CD14-positive monocyte (primary cell): ENCODE results near the gene MICB. TPM values are rescaled to one million over a fixed set of nuclear protein-coding genes. Genes with fewer than 3 reads are reported as not detected.

Experiments
- DNase-seq, 3 donors: peaks; one replicate each; pipeline ENCODE4 v3.0.0-alpha.2; 2011 to 2022
- H2AFZ ChIP-seq: 2 replicates; pipeline ENCODE4 v1.6.0; 2012; ENCODE audit warnings: mild to moderate bottlenecking, low read depth, low read length, inconsistent platforms; ENCODE audit not compliant: insufficient read depth, poor library complexity, severe bottlenecking
- H3K27ac ChIP-seq, 2 donors: 1 replicate in 1 of 2; 2 replicates in 1 of 2; pipeline ENCODE4 v1.5.1; 2012 to 2013; ENCODE audit warnings: low read length in 2 of 2, control low read depth in 1 of 2, inconsistent platforms in 1 of 2, low read depth in 1 of 2, mild to moderate bottlenecking in 1 of 2
- H3K27me3 ChIP-seq, 2 donors: one replicate each; pipeline versions ENCODE4 v1.6.0 to v1.6.1; 2011 to 2013; ENCODE audit warnings: low read length in 2 of 2; ENCODE audit not compliant: control insufficient read depth in 2 of 2, insufficient read depth in 2 of 2
- H3K36me3 ChIP-seq, 2 donors: replicated peaks in 1 of 2; 1 replicate in 1 of 2; 2 replicates in 1 of 2; pipeline versions ENCODE4 v1.5.1 to v1.6.1; 2012 to 2013; ENCODE audit warnings: low read length in 2 of 2, control low read depth in 1 of 2, inconsistent platforms in 1 of 2, mild to moderate bottlenecking in 1 of 2; ENCODE audit not compliant: insufficient read depth in 2 of 2, control insufficient read depth in 1 of 2
- H3K4me1 ChIP-seq, 2 donors: 1 replicate in 1 of 2; 2 replicates in 1 of 2; pipeline versions ENCODE4 v1.5.1 to v1.6.1; 2012 to 2013; ENCODE audit warnings: low read length in 2 of 2, control low read depth in 1 of 2, inconsistent platforms in 1 of 2, mild to moderate bottlenecking in 1 of 2, moderate library complexity in 1 of 2; ENCODE audit not compliant: insufficient read depth in 2 of 2, control insufficient read depth in 1 of 2
- H3K4me2 ChIP-seq: replicated peaks from 2 replicates; pipeline ENCODE3; 2012; ENCODE audit warnings: low read length, moderate library complexity, mild to moderate bottlenecking; ENCODE audit not compliant: poor library complexity, severe bottlenecking; ENCODE audit errors: extremely low read depth
- H3K4me3 ChIP-seq, 3 experiments: fragments of 200-600 bp in 1 of 3; sonication (generic) in 1 of 3; replicated peaks in 1 of 3; 1 replicate in 2 of 3; 2 replicates in 1 of 3; pipeline ENCODE4 v1.5.1; 2011 to 2013; ENCODE audit warnings: low read length in 3 of 3, mild to moderate bottlenecking in 3 of 3, control low read depth in 2 of 3, low read depth in 2 of 3, inconsistent platforms in 1 of 3, moderate library complexity in 1 of 3
- H3K79me2 ChIP-seq: 2 replicates; pipeline ENCODE4 v1.6.0; 2012; ENCODE audit warnings: mild to moderate bottlenecking, control low read depth, inconsistent platforms, low read length, moderate library complexity; ENCODE audit not compliant: insufficient read depth
- H3K9ac ChIP-seq: 2 replicates; pipeline ENCODE4 v1.6.0; 2017; ENCODE audit warnings: low read length, mild to moderate bottlenecking; ENCODE audit not compliant: insufficient read depth, poor library complexity, severe bottlenecking
- H3K9me3 ChIP-seq, 2 donors: replicated peaks in 1 of 2; 1 replicate in 1 of 2; 2 replicates in 1 of 2; pipeline versions ENCODE4 v1.5.1 to v1.6.1; 2012 to 2013; ENCODE audit warnings: low read length in 2 of 2, control low read depth in 1 of 2; ENCODE audit not compliant: control insufficient read depth in 1 of 2, insufficient read depth in 1 of 2
- H4K20me1 ChIP-seq: 2 replicates; pipeline ENCODE4 v1.6.0; 2012; ENCODE audit warnings: mild to moderate bottlenecking, low read length, control low read depth, moderate library complexity; ENCODE audit not compliant: insufficient read depth
- H3K27ac Mint-ChIP-seq, 7 donors: one replicate each; pipeline ENCODE4 v1.8.0; 2020; ENCODE audit warnings: mild to moderate bottlenecking in 7 of 7, mixed read lengths in 7 of 7, moderate library complexity in 6 of 7, inconsistent platforms in 2 of 7
- H3K27me3 Mint-ChIP-seq, 3 donors: one replicate each; pipeline ENCODE4 v1.8.0; 2021 to 2022; ENCODE audit warnings: low read depth in 3 of 3, mild to moderate bottlenecking in 3 of 3, mixed read lengths in 3 of 3, moderate library complexity in 3 of 3, inconsistent platforms in 1 of 3
- H3K36me3 Mint-ChIP-seq, 2 donors: one replicate each; pipeline ENCODE4 v1.8.0; 2020; ENCODE audit warnings: mixed read lengths in 2 of 2, inconsistent platforms in 1 of 2, mild to moderate bottlenecking in 1 of 2
- H3K4me1 Mint-ChIP-seq: one replicate; pipeline ENCODE4 v1.8.0; 2020; ENCODE audit warnings: mild to moderate bottlenecking, mixed read lengths
- H3K4me3 Mint-ChIP-seq, 2 donors: one replicate each; pipeline ENCODE4 v1.8.0; 2020; ENCODE audit warnings: mild to moderate bottlenecking in 2 of 2, mixed read lengths in 2 of 2, moderate library complexity in 1 of 2
- H3K9me3 Mint-ChIP-seq, 7 donors: one replicate each; pipeline ENCODE4 v1.8.0; 2020 to 2022; ENCODE audit warnings: mixed read lengths in 7 of 7, mild to moderate bottlenecking in 6 of 7, moderate library complexity in 6 of 7, inconsistent platforms in 2 of 7
- WGBS: methylation state at CpG from one replicate; pipeline ENCODE4 v1.1.5; 2013; ENCODE audit warnings: missing lambda C conversion rate; ENCODE audit not compliant: insufficient coverage; 5-methylcytosine and 5-hydroxymethylcytosine counted together
- intact Hi-C, 2 donors: fragments of 100-400 bp; cut with micrococcal nuclease; formaldehyde crosslinking; loops; one replicate each; pipeline versions ENCODE4 v1.15.0 to v1.15.1; 2023
- polyA plus RNA-seq, 3 donors: library from polyadenylated mRNA; depleted of rRNA in 1 of 3; unstranded in 2 of 3; stranded (reverse) in 1 of 3; fragments of 300-500 nt in 2 of 3; fragments of >200 nt in 1 of 3; fragmentation: Illumina TruSeq in 2 of 3; gene quantifications; 1 replicate in 2 of 3; 2 replicates in 1 of 3; pipeline ENCODE4 v1.2.3, GENCODE V29; 2012 to 2021
- TF ChIP-seq, protein P1 (sequence below): fragments of 200-600 bp; IDR thresholded peaks from one replicate; pipeline ENCODE4 v1.8.0; 2022; ENCODE audit warnings: antibody characterized with exemption, mild to moderate bottlenecking

The MICB gene
- polyA plus RNA-seq, 3 donors, result 8.1 to 34.8 (median 11.4) TPM

DNA sequence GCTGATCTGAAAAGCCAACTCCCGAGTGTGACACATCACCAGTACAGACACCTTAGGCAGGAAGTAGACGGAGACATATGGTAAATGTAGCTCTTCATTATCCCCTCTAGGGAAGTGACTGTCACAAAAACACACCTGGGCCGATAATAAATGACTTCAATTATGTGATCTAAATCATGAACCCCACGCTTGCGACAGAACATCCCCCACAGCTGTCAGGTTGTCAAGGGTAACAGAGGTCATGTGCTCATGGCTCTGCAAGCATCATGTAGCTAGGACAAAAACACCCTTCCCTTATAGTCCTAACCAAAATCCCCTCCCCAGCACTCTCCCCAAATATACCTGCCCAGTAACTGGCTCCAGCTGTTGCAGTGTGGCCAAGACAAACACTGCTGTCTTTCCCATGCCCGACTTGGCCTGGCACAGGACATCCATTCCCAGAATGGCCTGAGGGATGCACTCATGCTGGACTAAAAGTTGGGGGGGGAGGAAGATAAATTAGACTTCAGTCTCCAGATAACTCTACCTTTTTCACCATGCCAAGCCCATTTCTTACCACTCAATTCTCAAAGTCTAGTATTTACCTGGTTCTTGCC lies 41.0 kb downstream of the MICB start:
- no peaks in the 10 kb centered on the region for H3K27me3 ChIP-seq
- H3K79me2 ChIP-seq, result peaks cover 95% of the 10 kb centered on the region
- H4K20me1 ChIP-seq, result peaks cover 72% of the 10 kb centered on the region
- H2AFZ ChIP-seq, result no peak overlapping the region
- H3K4me3 Mint-ChIP-seq, result peak overlapping the region in 1 of 2 donors; percentile 23
- TF ChIP-seq, protein P1, sequence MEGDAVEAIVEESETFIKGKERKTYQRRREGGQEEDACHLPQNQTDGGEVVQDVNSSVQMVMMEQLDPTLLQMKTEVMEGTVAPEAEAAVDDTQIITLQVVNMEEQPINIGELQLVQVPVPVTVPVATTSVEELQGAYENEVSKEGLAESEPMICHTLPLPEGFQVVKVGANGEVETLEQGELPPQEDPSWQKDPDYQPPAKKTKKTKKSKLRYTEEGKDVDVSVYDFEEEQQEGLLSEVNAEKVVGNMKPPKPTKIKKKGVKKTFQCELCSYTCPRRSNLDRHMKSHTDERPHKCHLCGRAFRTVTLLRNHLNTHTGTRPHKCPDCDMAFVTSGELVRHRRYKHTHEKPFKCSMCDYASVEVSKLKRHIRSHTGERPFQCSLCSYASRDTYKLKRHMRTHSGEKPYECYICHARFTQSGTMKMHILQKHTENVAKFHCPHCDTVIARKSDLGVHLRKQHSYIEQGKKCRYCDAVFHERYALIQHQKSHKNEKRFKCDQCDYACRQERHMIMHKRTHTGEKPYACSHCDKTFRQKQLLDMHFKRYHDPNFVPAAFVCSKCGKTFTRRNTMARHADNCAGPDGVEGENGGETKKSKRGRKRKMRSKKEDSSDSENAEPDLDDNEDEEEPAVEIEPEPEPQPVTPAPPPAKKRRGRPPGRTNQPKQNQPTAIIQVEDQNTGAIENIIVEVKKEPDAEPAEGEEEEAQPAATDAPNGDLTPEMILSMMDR, result no peak
- peak overlapping the region; percentile 90 for H3K9ac ChIP-seq
- peaks cover 60 to 66% of the 10 kb centered on the region in 2 donors for H3K36me3 Mint-ChIP-seq
- H3K27me3 Mint-ChIP-seq, result no peaks in the 10 kb centered on the region
- H3K4me3 ChIP-seq, result peak overlapping the region in 1 of 3 experiments; percentile 95
- H3K27ac Mint-ChIP-seq, result peak overlapping the region in 5 of 7 donors; percentile 29 to 66 (median 41)
- H3K4me1 Mint-ChIP-seq, result peaks cover 36% of the 10 kb centered on the region
- intact Hi-C loops, result no loop called here
- H3K9me3 ChIP-seq, result no peaks in the 10 kb centered on the region
- H3K27ac ChIP-seq, result peak overlapping the region in 1 of 2 donors; percentile 97
- peaks cover 63 to 65% of the 10 kb centered on the region in 2 donors for H3K36me3 ChIP-seq
- peak overlapping the region; percentile 97 for H3K4me2 ChIP-seq
- H3K9me3 Mint-ChIP-seq, result peaks cover 0 to 2% (median 0%) of the 10 kb centered on the region in 7 donors
- 81% methylated on average over 4 of the region's 6 CpGs for WGBS
- DNase-seq, result no peak
- peaks cover 32 to 38% of the 10 kb centered on the region in 2 donors for H3K4me1 ChIP-seq

DNA sequence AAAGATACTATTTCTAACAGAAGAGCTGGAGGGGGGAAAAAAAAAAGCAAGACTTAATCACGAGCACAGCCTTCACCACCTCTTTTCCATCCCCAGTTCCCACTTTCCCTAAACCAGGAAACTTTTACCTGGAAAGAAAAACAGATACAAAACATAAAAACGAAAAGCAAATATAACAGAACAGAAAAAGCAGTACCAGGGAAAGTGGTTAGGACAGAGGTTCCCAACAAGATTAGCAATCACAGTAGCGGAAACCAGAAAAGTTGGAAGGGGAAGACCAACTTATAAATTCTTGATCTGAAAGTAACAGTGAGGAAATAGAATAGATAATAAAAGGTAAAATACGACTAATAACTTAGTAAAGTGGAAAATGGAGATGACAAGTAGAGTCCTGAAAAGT lies 42.7 kb downstream of the MICB start:
- Histone ChIP-seq H3K27ac (peak overlapping the region in 1 of 2 donors; percentile 97), H2AFZ (no peak overlapping the region), H3K9ac (peak overlapping the region; percentile 90), H3K4me2 (peak overlapping the region; percentile 97), H3K4me1 (peaks cover 32 to 38% of the 10 kb centered on the region in 2 donors), H3K9me3 (no peaks in the 10 kb centered on the region), H3K36me3 (peaks cover 45 to 48% of the 10 kb centered on the region in 2 donors), H4K20me1 (peaks cover 54% of the 10 kb centered on the region), H3K27me3 (no peaks in the 10 kb centered on the region), H3K79me2 (peaks cover 78% of the 10 kb centered on the region), H3K4me3 (peak overlapping the region; percentile 63 to 95 (median 85))
- H3K27ac Mint-ChIP-seq, result peak overlapping the region in 6 of 7 donors; percentile 91 to 100 (median 98)
- H3K4me3 Mint-ChIP-seq, result peak overlapping the region; percentile 95 to 96
- H3K9me3 Mint-ChIP-seq, result peaks cover 0 to 2% (median 0%) of the 10 kb centered on the region in 7 donors
- peaks cover 36% of the 10 kb centered on the region for H3K4me1 Mint-ChIP-seq
- no CpG with 5 or more reads among the region's 4 CpGs for WGBS
- TF ChIP-seq, protein P1, result no peak
- intact Hi-C loops, result loop anchor here (5.0 to 10.0 kb wide), 7 partner anchors 43 to 414 kb away; partner anchors contain the start of genes MICB (in 2 of the 2), CLIC1 (in 1 of the 2), CSNK2B (in 1 of the 2) and LY6G5B (in 1 of the 2)
- peaks cover 43 to 48% of the 10 kb centered on the region in 2 donors for H3K36me3 Mint-ChIP-seq
- H3K27me3 Mint-ChIP-seq, result no peaks in the 10 kb centered on the region
- no peak for DNase-seq
